NK-92 (cell line): ENCODE results near the gene PPP1R7.

ENCODE experiments used
- DNase-seq: peaks from one replicate; lab custom pipeline; 2025; ENCODE audit not compliant: unreplicated experiment; lab: John Stamatoyannopoulos, UW

PPP1R7 gene

DNA sequence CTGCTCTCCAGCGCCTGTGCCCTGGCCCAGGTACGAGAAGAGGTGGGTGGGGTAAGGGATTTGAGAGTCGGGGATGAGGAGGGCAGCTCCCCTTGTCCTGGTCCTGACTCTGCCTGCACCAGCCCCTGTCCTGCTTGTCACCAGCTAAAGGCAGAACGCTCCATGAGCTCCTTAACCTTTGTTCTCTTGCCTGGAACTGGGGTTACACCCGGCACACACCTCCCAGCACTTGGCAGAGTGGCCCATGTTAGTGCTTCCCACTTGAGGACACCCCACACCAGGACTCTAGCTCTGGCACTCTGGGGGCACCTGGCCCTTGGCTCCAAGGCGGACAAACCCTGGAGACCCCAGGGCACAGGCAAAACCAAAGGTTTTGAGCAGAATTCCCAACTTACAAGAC, 57.4 kb downstream of the PPP1R7 start:
- DNase-seq, result no peak

DNA sequence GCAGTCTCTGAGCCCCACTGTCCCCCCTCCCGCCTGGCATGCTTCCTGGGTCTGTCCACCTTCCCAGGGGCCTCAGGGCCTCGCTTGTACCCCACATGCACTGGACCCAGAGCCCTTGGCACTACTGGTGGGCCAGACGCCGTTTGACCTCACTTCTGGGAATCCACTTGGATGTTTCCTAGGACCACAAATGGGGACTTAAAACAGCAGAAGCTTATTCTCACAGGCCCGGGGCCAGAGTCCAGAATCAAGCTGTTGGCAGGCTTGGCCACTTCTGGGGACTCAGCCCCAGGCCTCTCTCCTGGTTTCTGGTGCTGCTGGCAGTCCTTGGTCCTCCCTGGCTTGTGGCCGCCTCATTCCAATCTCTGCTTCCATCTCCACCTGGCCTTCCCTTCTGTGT, 57.8 kb downstream of the PPP1R7 start:
- DNase-seq, result no peak

DNA sequence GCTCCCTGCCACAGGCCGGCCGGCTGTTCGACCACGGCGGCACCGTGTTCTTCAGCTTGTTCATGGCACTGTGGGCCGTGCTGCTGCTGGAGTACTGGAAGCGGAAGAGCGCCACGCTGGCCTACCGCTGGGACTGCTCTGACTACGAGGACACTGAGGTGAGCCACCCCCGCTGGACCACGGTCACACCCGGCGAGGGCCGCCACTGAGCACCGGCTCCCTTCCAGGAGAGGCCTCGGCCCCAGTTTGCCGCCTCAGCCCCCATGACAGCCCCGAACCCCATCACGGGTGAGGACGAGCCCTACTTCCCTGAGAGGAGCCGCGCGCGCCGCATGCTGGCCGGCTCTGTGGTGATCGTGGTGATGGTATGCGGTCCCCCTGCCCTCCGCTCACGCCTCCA, 59.0 kb downstream of the PPP1R7 start:
- DNase-seq, result no peak

DNA sequence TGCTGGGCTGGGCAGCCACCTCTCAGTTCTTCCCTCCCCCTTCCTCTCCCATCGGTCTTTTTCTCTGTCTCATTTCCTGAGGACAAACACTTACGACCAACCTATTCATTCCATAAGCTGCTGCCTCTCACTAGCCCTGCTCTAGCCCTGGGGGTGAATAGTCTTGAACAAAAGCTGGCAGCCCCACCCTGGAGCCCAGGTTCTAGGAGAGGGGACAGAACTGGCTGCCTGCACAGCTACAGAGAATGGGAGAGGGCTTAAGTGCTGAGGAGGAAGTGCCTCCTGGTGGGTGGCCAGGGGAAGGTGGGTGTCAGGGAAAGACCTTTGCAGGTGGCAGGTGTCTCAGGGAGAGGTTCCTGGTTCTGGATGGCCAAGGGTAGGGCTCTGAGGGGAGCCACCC, 61.0 kb downstream of the PPP1R7 start:
- DNase-seq, result no peak

DNA sequence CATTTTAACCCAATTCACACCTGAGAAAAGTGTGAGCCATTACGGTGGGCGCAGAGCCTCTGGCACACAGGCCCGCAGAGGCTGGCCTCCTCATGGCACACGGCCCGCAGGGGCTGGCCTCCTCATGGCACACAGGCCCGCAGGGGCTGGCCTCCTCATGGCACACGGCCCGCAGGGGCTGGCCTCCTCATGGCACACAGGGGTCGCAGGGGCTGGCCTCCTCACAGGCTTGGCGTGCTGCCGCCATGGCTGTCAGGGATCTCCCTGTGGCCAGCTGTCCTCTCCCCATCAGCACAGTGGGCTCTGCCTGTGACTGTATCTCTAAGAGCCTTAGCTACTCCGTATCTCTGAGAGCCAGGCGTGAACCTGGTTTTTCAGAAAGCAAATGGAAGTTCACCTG, 62.8 kb downstream of the PPP1R7 start:
- DNase-seq, result no peak

DNA sequence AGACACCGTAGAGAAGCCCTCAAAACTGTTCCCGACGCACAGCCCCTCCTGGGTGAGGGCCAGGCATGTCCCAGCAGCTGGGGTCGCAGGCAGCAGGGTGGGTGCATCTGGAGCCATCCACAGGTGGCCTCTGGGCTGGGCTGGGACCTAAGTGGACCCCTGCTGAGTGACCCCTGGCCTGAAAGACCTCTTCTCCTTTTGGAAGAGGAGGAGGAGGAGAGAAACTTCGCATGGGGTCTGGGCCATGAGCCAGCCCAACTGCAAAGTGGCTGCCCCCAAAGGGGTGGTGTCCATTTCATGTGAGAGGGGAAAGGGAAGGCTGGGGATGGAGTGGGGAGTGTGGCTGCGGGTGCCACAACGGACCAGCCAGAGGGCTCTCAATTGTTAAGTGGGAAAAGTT, 63.3 kb downstream of the PPP1R7 start:
- no peak for DNase-seq

DNA sequence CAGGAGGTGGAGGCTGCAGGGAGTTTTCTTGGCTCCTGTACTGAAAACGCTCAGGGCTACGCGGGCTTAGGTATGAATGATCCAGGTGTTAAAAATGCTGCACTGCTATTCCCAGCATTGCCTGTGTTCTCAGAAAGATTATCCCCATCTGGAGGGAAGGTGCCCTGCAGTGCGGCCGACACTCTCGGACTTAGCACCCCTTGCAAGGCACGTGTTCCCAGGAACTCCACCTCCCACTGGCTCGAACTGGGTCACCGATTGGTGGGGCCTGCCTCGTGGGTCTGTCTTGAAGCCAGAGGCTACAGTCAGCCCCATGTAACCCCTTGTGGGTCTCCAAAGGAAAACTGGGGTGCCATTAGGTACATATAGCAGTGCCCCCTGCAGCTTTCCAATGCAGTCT, 63.9 kb downstream of the PPP1R7 start:
- no peak for DNase-seq

DNA sequence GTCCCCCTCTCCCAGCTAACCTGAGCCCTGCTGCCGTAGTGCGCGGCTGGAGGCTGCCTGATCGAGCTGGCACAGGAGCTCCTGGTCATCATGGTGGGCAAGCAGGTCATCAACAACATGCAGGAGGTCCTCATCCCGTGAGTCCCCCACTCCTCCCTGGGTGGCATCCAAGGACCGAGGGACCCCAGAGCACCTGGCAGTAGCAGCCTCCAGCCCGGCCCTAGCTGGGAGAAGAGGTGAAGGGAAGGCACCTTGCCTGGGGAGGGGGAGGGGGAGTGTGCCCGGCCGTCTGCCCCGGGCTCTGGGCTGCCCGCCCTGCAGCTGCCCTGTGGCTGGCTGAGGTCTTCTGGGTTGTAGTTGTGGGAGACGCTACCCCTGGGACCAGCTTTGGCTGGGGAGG, 64.5 kb downstream of the PPP1R7 start:
- no peak for DNase-seq

DNA sequence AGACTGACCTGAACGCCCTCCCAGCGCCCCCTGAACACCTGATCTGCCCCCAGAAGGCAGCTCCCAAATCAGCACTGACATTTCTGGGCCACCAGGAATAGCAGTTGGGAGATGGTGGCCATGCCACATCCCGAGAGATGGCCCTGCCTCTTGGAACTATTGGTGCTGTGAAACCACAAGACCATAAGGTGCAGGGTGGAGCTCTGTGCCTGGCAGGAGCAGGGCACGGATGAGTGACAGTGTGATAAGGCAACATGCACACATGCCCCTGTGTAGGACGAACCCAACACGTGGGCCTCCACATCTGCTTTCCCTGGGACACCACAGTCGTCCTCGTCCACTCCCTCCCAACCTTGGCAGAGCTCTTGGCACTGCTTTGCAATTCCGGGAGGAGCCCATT, 65.2 kb downstream of the PPP1R7 start:
- DNase-seq, result no peak

DNA sequence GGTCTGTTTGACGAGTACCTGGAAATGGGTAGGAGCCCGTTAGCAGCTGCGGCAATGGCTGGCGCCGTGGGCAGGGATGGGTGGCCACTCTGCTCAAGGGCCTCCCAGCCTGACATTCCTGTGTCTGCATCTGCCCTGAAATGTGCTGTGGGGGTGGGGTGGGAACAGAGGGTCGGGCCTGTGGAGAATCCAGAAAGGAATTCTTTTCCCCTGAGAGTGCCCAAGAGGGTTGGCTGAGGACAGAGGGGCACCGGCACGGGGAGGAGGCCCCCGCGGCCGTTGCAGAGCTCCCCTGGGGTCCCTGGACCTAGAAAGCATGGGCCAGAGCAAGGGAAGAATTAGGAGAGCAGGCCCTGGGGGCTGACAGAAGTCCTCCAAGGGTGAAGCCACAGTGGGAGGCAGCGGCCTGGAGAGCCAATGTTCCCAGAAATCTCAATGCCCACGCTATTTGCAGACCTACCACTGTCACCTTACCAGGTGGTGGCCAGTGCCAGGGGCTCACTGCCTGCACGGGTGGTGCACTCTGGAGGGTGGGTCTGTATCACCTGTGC, 66.0 kb downstream of the PPP1R7 start:
- no peak for DNase-seq

DNA sequence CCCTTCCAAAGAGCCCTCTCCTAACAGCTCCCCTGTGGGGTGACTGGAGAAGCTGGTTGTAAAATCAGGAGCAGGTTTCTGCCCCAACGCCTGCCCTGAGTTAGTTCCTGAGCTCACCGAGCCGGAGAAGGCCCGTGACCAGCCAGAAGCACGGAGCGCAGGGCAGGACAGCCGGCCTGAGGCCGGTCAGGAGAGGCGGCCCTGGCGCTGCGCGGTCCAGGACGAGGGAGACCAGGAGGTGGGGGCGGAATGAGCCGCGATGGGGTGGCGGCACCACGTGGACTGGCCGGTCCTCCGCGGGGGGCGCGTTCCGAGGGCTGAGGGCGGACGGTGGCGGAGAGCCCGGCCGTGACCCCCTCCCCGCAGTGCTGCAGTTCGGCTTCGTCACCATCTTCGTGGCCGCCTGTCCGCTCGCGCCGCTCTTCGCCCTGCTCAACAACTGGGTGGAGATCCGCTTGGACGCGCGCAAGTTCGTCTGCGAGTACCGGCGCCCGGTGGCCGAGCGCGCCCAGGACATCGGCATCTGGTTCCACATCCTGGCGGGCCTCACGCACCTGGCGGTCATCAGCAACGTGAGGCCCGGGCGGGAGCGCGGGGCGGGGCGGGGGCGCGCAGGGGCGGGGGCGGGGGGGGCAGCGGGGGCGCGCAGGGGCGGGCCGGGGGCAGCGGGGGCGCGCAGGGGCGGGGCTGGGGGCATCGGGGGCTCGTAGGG, 67.2 kb downstream of the PPP1R7 start:
- no peak for DNase-seq

DNA sequence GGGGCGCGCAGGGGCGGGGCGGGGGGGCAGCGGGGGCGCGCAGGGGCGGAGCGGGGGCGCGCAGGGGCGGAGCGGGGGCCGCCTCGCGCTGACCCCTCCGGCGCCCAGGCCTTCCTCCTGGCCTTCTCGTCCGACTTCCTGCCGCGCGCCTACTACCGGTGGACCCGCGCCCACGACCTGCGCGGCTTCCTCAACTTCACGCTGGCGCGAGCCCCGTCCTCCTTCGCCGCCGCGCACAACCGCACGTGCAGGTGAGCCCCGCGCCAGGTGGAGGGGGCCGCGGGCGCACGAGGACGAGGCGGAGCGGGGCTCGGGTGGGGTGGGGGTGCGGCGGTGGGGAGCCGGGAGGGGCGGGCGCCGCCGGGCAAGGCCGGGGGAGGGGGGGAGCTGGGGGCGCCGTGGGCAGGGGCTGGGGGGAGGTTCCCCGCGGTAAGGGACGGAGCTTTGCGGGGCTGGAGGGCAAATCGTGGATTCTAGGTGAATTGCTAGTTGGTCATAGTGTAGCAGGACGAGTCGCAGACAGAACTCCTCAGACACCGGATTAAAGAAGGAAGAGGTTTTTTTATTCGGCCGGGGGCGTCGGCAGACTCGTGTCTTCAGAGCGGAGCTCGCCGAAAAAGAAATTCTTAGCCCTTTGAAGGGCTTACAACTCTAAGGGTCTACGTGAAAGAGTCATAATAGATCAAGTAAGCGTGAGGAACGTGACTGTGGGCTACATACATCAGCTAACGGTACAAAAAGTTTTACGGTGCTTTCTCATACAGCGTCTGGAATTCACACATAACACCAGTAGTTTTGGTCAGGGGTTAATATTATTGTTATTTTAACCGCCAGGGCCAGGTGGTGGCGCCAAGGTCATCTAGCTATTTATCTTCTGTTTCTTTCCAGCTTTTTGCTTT, 68.1 kb downstream of the PPP1R7 start:
- DNase-seq, result no peak

DNA sequence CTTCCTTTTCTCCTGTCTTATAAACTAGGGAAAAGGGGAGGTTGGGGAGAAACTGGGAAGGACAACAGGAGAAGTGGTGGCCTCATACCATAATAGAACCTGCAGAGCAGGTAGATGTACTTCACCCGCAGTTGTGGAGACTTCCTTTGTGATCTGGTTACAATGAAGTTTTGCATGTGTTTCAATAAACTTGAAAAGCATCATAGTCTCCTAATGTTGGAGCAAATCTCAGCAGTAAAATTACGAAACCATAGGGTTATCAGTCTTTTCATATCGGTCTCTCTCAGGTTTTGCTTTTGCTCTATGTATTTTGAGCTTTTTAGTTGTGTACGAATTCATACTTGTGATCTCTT, 68.7 kb downstream of the PPP1R7 start:
- DNase-seq, result no peak

DNA sequence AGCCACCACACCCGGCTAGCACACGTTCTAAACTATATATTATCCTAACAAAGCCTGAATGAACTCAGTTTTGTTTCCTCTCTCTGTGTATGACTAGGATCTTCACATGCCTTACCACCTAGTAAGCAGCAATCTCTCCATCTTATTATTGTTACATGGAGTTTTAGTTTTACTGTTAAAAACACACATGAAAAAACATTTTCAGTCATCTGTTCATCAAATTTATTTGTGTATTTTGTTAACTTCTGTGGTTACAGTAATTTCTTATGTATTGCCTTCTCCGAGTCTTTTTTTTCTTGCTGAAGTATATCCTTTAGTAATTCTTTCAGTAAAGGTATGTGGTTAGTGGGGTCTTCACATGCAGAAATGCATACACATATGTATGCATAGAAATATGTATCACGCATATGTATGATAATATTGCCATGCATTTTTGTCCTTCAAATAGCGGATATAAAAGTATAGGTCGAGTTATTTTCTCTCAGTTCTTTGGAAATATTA, 69.6 kb downstream of the PPP1R7 start:
- DNase-seq, result no peak

DNA sequence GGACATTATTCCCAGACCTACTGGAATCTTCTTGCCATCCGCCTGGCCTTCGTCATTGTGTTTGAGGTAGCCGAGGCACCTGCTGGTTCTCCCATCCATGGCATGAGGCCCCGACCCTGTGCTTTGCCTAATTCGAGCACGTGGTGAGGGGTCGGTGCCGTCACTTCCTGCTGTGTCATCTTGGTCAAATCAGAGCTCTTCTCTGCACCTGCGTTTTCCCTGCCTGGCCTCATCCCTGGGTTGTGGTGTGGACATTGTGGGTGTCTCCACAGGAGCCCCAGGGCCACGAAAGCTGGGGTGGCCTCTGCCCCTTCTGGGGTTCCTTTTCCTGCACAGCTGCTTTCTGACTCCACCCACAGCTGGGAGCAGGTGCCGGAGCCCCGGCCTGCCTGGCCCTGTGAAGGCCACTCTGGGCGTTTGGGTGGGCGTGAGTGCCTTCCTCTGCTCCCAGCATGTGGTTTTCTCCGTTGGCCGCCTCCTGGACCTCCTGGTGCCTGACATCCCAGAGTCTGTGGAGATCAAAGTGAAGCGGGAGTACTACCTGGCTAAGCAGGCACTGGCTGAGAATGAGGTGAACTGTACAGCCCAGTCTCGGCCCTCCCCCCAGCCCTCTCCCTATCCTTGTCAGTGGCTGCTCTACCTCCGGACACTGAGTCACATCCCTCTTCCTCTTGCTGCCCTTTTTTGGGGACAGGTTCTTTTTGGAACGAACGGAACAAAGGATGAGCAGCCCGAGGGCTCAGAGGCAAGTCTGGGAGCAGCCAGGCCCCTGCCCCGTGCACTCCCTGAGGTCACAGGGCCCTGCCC, 73.1 kb downstream of the PPP1R7 start:
- no peak for DNase-seq

DNA sequence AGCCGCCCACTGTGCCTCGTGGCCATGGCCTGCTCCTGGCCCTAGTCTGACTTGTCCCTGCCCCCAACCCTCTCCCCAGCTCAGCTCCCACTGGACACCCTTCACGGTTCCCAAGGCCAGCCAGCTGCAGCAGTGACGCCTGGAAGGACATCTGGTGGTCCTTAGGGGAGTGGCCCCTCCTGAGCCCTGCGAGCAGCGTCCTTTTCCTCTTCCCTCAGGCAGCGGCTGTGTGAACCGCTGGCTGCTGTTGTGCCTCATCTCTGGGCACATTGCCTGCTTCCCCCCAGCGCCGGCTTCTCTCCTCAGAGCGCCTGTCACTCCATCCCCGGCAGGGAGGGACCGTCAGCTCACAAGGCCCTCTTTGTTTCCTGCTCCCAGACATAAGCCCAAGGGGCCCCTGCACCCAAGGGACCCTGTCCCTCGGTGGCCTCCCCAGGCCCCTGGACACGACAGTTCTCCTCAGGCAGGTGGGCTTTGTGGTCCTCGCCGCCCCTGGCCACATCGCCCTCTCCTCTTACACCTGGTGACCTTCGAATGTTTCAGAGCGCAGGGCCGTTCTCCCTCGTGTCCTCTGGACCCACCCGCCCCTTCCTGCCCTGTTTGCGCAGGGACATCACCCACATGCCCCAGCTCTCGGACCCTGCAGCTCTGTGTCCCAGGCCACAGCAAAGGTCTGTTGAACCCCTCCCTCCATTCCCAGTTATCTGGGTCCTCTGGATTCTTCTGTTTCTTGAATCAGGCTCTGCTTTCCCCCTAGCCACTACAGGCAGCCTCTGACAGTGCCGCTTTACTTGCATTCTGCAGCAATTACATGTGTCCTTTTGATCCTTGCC, 74.0 kb downstream of the PPP1R7 start:
- DNase-seq, result no peak

DNA sequence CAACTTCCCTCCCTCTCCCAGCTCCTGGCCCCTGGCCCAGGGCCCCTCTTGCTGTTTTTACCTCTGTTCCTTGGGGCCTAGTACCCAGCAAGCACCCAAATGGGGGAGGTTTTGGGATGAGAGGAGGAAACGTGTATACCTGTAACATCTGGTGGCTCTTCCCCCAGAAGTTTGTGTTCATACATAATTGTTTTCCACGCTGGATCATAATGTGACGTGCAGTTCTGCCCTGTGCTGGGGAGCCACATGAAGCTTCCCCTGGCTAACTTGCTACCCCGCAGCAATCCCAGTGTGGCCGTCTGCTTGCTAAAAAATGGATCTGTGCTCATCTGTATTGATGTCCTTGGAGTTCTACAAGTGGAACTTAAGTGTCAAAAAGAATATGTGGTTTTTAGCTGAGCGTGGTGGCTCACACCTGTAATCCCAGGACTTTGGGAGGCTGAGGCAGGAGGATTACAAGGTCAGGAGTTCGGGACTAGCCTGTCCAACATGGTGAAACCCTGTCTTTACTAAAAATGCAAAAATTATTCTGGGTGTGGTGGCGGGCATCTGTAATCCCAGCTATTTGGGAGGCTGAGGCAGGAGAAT, 74.7 kb downstream of the PPP1R7 start:
- no peak for DNase-seq

DNA sequence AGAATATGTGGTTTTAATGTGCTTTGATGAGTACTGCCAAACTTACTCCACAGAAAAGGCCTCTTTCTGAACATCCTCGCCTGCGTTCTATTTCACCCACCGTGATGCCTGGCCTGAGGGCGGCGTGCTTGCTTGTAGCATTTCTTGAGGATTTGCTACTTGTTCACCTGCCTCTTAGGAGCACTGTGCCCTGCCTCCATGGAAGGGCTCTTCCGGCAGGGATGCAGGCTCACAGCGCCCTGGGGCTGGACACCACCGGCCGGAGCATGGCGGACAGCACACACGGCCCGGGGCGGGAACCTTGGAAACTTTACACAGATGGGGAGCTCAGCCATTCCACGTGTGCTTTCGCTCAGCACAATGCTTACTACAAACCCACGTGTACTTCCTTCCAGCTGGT, 75.3 kb downstream of the PPP1R7 start:
- DNase-seq, result no peak

DNA sequence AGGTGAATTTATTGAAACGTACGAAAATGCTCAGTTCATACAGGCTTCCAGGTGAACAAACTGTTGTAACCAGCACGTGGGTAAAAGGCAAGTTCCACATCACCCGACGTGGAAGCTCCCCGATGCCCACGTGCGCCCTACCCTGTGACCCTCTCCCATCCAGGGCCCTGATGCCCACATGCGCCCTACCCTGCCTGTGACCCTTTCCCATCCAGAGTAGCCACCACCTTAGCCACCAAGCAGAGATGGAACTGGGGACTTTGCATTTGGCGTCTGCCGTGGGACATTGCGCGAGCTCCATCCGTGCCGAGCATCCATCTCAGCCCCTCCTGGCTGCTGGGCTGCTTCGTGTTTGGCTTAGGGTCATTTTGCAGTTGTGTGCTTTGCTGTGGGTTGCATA, 75.7 kb downstream of the PPP1R7 start:
- DNase-seq, result no peak
